Head of caudate nucleus (tissue), 42 donors: ENCODE data around the gene PLA2G2F.

Experiments
- DNase-seq, 42 donors: peaks; one replicate each; pipeline versions ENCODE4 v3.0.0 to v3.0.0-alpha.2; 2020 to 2021; ENCODE audit warnings: mixed read lengths in 7 of 42
- intact Hi-C: fragments of 100-400 bp; cut with DNase I; formaldehyde crosslinking; loops from one replicate; pipeline ENCODE4 v1.15.0; 2022

The PLA2G2F gene, protein sequence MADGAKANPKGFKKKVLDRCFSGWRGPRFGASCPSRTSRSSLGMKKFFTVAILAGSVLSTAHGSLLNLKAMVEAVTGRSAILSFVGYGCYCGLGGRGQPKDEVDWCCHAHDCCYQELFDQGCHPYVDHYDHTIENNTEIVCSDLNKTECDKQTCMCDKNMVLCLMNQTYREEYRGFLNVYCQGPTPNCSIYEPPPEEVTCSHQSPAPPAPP

DNA sequence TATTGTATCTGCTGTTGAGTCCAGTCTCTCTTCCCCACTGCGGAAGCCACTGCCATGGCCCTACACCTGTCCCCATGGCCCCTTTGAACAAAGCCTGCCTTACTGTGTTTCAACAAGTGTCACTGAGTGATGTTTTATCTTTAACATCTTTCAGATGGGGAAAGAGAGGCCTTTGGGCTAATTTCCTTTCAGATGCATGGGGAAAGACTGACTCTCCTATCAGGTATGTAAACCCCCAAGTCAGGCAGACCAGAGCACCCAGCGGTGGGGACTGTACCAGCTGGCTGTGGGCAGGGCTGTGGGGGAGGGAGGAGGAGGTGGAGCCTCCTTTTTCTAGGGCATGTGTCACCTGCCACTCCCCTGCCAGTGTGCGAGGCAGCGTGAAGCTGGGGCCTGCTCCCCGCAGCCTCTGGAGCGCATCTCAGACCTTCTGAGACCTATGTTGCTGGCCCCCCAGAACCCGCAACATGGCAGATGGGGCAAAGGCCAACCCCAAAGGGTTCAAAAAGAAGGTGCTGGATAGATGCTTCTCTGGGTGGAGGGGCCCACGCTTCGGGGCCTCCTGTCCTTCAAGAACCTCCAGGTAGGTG is at the start of gene PLA2G2F:
Gene PLA2G2F (plus strand): TSS at position 363 of the 590 bp plus-strand sequence. CDS start 105 bp downstream, at position 468.
- DNase-seq = no peak
- intact Hi-C loops = no loop called here

DNA sequence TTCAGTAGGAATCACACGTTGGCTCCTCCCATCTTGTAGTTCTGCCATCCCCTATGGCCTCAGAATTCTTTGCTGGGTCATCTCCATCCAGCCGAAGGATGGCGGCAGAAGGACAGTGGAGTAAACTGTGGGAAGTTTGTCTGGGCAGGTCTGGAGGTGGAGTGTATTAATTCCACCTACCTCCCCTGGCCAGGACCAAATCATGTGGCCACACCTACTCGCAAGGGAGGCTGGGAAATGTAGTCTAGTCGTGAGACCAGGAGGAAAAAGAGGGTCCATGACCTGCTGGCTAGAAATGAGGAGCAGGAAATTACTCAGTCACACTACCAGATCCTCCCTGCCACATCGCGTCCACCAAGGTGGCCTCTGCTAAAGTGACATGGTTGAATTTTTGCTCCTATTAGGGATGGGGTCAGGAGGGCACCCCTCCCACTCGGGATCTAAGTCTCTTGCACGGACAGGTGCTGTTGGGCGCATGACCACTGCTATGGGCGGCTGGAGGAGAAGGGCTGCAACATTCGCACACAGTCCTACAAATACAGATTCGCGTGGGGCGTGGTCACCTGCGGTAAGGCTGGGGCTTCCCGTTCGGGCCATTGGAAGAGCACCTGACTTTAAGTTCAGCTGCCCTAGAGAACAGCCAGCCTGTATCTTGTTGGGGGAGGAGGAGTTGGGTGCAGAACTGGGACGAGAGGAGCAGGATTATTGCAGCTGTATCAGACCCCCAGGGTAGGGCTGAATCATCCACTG is 49.6 kb upstream of the PLA2G2F start:
- DNase-seq = no peak

DNA sequence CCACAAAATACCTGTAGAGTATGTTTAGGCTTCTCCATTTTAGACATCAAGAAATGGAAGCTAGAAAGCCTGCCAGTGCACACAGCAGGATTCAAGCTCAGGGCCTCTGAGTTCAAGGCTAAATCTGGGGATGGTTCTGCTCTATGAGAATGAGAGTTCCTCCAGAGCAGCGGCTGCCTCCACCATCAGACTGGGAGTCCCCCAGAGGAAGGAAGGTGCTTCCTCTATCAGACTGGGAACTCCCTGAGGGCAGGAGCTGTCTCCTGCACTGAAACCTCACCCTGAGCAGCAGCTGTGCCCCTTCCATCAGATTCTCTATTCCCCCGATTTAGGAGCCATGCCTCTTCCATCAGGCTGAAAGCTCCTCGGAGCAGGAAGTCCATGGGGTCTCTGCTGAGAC is 49.0 kb upstream of the PLA2G2F start:
- no peak for DNase-seq
- intact Hi-C loops = no loop called here

More for the DNA sequence above, 49.6 kb upstream of the PLA2G2F start:
- intact Hi-C loops = no loop called here

DNA sequence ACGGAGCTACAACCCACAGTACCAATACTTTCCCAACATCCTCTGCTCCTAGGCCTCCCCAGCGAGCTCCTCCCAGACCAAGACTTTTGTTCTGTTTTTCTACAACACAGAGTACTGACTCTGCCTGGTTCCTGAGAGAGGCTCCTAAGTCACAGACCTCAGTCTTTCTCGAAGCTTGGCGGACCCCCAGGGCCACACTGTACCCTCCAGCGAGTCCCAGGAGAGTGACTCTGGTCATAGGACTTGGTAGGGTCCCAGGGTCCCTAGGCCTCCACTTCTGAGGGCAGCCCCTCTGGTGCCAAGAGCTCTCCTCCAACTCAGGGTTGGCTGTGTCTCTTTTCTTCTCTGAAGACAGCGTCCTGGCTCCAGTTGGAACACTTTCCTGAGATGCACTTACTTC is 48.5 kb upstream of the PLA2G2F start:
- intact Hi-C loops = no loop called here
- no peak for DNase-seq

DNA sequence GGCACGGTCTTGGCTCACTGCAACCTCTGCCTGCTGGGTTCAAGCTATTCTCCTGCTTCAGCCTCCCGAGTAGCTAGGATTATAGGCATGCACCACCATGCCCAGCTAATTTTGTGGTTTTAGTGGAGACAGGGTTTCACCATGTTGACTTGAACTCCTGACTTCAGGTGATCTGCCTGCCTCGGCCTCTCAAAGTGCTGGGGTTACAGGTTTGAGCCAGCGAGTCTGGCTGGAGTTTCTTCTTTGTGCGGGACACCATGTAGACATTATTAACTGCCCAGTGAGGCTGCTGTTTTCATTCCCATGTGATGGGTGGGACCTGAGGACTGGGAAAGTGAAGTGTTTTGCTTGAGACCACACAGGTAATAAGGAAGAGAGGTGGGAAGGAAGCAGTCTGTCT is 45.8 kb upstream of the PLA2G2F start:
- intact Hi-C loops = no loop called here

DNA sequence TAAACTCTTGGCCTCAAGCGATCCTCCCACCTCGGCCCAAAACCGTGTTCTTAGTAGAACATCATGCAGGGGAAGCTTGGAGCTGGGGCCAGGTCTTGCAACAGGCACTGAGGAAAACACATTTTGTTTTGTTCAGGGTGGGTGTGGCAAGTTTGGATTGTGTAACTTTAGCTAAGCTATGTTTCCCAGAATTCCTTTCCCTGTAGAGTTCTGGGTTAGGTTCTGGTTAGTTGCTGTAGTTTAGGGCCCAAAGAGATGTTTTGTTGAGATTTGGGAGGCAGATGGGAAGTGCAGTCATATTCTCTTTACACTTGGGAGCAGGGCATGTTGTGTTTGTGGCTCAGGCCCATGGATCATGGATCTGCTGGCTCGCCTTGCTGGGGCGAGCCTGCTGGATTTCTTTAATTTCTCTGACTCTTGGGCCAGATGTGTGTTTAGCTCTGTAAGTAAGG is 45.2 kb upstream of the PLA2G2F start:
- no peak for DNase-seq
- intact Hi-C loops = no loop called here

More for the DNA sequence above, 45.8 kb upstream of the PLA2G2F start:
- DNase-seq = no peak

DNA sequence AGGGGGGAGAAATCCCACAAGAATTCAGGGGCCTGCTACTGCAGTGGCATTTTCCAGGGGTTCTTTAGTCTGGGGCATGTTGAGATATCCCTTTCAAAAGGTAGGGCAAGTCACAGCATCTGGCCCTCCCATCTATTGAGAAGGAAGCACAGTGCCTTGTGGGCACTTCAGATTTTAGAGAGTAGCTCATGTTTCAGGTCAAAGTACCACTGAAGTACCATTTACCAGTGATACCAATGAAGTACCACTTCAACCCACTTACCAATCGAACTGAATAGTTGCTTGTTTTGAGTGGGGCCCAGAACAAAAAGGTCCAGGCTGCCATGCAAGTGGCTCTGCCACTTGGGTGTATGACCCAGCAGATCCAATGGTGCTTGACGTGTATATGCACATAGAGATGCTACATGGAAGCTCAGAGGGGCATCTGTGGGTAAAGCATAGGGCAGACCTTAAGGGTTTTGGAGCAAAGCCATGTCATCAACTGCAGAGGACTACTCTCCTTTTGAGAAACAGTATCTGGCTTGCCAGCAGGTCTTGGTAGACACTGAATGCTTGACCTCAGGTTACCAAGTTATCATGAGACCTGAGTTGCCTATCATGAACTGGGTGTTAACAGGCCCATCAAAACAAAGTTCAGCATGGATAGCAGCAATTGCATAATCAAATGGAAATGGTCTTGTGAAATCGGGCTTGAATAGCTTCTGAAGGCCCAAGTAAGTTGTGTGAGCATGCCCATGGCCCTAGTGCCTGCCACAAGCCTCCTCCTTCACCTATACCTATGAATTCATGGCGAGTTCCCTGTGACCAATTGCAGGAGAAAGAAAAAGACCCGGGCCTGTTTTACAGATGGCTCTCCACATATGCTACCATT is 43.3 kb upstream of the PLA2G2F start:
- intact Hi-C loops = no loop called here
- no peak for DNase-seq

DNA sequence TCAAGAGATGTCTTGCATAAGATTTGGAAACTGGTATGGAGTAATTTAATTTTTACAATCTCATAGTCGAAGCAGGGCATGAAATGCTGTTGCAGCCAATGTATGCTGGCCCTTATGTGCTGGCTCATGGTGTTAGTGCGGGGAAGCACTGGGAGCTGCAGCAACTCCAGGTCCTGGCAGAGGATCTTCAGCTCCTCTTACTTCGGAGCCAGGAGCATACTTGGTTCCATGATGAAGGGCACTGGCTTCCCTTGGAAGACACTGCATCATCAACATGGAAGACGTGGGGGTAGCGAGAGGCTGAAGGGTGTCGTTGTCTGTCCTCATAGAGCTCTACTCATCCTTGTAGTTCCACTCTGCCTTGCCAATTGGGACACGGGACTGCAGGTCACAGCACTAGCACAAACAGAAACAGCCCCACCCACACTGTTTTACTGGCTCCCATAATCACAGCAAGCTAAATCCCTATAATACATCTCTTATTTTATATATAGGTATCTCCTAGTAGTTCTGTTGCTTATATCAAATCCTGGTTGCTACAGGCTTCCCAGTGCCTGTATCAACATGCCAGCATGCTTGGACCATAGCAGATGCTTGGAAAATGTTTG is 42.2 kb upstream of the PLA2G2F start:
- intact Hi-C loops = no loop called here
- DNase-seq = no peak

DNA sequence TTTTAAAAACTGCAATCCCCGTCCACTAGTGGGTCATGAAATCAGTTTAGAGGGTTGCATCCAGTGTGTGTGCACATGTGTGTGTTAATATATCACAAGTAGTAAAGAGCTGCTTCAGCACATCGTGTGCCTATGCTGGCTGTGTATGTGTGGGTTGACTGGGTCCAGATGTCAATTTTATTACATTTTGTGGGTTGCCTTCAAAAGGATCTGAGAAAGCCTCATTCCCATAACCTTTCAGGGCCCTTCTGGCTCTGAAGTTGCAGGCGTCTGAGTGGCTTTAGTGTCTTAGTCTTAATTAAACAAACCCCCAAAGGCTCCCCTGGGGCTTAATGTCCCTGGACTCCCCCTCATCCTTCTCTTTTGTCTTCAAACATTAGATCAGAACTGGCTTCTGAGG is 39.6 kb upstream of the PLA2G2F start:
- intact Hi-C loops = no loop called here
- no peak for DNase-seq

DNA sequence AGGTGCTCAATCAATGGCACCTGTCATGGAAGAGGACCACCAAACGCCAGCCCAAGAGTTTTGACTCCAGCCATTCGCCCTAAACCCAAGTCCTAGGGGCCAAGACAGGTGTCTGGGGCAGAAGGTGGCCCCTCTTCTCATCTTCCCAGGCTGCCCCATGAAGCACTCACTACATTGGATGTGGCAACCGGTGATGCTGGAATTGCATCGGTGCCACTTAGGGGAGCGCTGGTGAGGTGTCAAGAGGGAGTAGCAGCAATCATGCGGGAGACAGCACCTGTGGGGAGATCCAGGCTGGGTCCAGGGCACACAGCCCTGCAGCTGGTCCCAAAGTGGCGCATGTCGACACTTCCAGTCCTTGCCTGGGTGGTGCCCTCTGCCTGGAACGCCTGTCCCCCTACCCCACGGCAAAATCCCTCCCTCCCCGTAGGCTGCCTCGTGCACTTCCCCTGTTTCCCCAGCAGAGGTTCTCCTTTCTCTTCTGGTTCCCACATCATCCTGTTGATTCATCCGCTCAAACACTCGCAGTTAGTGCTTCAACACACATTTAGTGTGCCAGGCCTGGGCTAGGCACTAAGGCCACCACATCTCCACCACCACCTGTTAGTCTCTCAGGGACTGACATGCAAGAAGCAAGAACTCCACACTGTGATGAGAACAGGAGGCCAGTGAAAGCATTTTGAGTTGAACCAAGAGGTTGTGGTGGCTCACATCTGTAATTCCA is 38.3 kb upstream of the PLA2G2F start:
- intact Hi-C loops = no loop called here
- DNase-seq = peak in 35 of 42 donors; percentile 4 to 69 (median 29)

DNA sequence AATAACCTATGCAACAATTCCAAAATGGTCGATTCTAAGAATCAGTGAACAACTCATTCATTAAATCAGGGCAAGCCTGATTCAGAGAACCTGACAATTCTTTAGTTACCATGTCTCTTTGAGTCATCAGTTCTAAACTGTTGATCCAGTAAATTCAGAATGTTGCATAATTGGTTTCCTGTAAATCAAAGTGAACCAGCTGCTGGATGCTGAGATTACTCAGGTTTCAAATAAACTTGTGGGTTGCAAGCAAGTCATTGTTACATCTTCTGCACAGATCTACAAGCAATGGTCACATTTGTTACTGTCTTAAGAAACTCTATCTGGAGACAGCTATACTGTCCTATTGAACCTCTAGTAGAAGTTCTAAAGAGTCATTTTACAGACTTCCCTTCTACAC is 36.2 kb upstream of the PLA2G2F start:
- intact Hi-C loops = no loop called here
- no peak for DNase-seq

DNA sequence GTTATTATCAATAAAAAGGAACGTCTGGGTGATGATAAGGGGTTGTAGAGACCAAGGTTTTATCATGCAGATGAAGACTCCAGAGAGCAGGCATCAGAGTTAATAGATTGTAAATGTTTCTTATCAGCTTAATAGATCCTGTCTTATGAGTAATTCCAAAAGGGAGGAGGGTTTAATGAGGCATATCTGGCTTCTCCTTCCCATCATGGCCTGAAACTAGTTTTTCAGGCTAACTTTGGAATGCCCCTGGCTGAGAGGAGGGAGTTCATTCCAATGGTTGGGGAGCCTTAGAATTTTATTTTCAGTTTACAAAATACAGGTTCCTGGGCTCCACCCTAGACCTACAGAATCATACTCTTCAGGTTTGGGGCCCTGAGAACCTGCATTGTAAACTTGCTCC is 33.3 kb upstream of the PLA2G2F start:
- intact Hi-C loops = no loop called here
- DNase-seq = no peak

DNA sequence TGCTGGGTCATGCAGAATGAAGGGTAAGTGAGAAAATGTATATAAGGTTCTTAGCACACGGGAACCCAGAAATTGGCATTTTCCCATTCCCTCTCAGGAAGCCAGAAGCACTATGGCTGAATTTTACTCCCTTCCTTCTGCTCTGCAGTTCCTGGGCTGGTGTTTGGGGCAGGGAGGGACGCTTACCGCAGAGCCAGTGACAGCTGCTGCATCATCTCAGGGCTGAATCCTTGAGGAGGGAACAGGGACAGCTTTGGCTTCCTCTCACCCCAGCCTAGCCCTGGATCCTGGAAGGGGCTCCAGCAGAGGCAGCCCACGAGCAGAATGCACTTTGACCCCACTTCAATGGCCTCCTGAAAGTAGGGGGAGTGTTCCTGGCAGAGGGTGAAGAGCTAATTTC is 31.8 kb upstream of the PLA2G2F start:
- intact Hi-C loops = no loop called here
- DNase-seq = no peak

DNA sequence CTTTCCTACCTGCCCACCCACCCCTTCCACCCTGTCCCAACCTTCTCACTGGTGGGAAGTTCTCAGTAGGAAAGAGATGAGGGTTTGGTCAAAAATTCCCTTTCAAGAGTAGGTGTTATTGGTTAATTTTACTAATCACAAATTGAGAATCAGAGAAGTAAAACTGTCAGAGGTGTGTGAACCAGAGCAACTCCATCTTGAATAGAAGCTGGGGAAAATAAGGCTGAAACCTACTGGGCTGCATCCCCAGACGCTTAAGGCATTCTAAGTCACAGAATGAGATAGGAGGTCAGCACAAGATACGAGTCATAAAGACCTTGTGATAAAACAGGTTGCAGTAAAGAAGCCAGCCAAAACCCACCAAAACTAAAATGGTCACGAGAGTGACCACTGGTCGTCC is 31.3 kb upstream of the PLA2G2F start:
- intact Hi-C loops = no loop called here
- no peak for DNase-seq

DNA sequence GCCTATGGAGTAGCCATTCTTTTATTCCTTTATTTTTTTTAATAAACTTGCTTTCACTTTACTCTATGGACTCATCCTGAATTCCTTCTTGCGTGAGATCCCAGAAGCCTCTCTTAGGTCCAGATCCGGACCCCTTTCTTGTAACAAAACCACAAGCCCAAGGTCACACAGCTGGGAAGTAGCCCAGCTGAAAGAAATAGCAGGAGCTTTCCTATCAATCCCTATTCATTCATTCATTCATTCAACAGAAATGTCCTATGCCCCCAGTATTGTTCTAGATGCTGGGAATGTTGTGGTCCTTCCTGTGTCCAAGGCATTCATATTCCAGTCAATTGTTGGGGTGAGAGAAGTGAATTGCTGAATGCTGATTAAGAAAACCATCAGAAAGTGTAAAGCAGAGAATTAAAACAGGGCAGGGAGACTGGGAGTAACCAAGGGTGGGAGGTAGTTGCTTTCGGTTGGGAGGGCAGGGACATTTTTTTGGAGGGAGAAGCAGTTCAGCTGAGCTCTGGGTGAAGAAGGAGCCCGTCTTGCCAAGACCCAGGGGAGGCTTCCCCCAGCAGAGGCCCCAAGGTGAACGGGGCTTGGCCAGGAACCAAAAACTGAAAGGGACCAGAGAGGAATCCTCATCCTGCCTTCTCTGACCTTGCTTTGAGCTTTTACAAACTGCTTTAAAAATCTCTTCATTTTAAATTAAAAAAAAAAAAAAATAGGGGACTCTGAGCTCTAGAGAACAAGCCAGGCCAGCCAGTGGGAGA is 30.6 kb upstream of the PLA2G2F start:
- intact Hi-C loops = no loop called here
- DNase-seq = no peak

DNA sequence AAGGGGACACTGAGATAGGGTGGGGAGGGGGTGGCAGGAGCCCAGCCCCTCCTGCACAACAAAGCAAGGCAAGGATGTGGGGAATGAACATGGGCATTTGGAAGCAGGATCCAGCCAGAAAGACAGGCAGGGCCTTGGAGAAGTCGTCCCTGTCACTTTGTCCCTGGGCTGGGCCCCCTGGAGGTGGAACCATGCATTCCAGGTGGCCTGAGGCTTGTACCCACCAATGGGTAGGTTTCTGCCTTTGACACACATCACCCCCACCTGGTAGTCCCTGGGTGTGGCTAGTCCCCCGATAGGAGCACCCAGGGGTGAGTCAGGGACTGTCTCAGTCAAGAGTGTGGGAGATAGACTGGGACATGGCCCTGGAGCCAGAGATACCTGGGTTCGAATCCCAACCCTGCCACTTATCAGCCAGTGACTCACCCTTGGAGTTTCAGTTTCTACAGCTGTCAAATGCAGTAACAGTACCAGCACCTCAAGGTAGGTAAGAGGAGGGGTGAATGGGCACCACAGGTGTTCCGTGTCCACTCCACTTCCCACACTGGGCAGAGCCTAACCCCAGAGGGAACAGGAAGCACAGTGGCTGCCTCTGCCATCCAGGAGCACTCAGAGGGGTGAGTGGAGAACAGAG is 29.8 kb upstream of the PLA2G2F start:
- intact Hi-C loops = no loop called here
- no peak for DNase-seq

DNA sequence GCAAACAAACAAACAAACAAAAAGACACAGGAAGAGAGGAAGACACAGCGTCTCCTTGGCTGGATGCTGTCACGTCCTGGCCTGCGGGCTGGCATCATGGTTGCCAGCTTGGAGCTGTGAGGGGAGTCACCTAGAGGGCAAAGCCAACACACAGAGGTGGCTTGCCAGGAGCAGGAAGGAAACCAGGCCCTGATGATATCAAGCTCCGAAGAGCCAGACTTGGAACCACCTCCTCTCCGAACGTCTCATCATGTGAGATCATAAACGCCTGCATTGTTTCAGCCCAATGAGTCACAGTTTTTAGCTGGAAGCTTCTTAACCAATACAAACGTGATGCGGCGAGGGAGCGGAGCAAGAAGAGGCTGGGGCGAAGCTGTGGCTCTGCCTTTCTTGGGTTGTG is 28.4 kb upstream of the PLA2G2F start:
- DNase-seq = peak in 9 of 42 donors; percentile 14 to 46 (median 18)
- intact Hi-C loops = no loop called here
